H7 (cell line): Measurements from ENCODE around the gene ONECUT2. TPM values are rescaled to one million over a fixed set of nuclear protein-coding genes. Genes with fewer than 3 reads are reported as not detected.
"Not testable (repeated sequence)": the region's sequence is repeated elsewhere in the genome, so short reads cannot be mapped to it uniquely, and the experiment has no call there.

Source experiments
- DNase-seq: peaks from one replicate; pipeline ENCODE4 v3.0.0; 2012
- H3K27me3 ChIP-seq: 2 replicates; pipeline ENCODE4 v1.6.0; 2011; ENCODE audit warnings: mild to moderate bottlenecking, low read length; ENCODE audit not compliant: control insufficient read depth, insufficient read depth
- H3K36me3 ChIP-seq: replicated peaks from 2 replicates; pipeline ENCODE4 v1.5.1; 2011; ENCODE audit warnings: low read length; ENCODE audit not compliant: control insufficient read depth, insufficient read depth
- H3K4me3 ChIP-seq: 2 replicates; pipeline ENCODE4 v1.5.1; 2011; ENCODE audit warnings: low read depth, mild to moderate bottlenecking, control low read depth, low read length, moderate library complexity; ENCODE audit not compliant: insufficient read depth
- total RNA-seq: library from RNA; depleted of rRNA; stranded (reverse); fragments of >200 nt; shearing (Covaris generic); gene quantifications from 2 replicates; pipeline ENCODE4 v1.2.3, GENCODE V29; 2014

The ONECUT2 gene
- total RNA-seq, 1 experiment from 2014 or later = 0.62 TPM

GRCh38 chr18:57518533-57518932 lies 83.4 kb downstream of the ONECUT2 start:
- Histone ChIP-seq H3K27me3 (no peaks in the 10 kb centered on the region), H3K36me3 (no peaks in the 10 kb centered on the region), H3K4me3 (no peak overlapping the region)
- no peak for DNase-seq

GRCh38 chr18:57519668-57520424 lies 84.7 kb downstream of the ONECUT2 start:
- DNase-seq = no peak
- no peaks in the 10 kb centered on the region for H3K36me3 ChIP-seq
- H3K4me3 ChIP-seq = no peak overlapping the region
- no peaks in the 10 kb centered on the region for H3K27me3 ChIP-seq

DNA sequence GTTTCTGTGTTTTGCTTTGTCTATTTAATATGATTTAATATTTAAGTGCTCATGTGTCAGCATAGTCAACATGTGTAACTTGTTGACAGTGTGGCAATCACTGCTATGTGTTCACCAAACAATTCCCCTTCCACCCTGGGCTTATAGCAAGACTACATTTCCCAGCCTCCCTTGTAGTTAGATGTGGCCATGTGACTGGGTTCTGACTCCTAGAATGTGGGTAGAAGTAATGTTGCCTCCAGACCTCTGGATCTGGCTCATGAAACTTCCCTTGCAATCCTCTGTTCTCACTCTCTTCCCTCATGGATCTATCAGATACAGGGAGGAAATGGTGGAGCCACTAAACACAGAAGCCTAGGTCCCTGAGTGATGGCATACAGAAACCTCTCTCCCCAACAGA lies 87.2 kb downstream of the ONECUT2 start:
- not testable (repeated sequence) for H3K27me3 ChIP-seq, H3K4me3 ChIP-seq, H3K36me3 ChIP-seq, DNase-seq

DNA sequence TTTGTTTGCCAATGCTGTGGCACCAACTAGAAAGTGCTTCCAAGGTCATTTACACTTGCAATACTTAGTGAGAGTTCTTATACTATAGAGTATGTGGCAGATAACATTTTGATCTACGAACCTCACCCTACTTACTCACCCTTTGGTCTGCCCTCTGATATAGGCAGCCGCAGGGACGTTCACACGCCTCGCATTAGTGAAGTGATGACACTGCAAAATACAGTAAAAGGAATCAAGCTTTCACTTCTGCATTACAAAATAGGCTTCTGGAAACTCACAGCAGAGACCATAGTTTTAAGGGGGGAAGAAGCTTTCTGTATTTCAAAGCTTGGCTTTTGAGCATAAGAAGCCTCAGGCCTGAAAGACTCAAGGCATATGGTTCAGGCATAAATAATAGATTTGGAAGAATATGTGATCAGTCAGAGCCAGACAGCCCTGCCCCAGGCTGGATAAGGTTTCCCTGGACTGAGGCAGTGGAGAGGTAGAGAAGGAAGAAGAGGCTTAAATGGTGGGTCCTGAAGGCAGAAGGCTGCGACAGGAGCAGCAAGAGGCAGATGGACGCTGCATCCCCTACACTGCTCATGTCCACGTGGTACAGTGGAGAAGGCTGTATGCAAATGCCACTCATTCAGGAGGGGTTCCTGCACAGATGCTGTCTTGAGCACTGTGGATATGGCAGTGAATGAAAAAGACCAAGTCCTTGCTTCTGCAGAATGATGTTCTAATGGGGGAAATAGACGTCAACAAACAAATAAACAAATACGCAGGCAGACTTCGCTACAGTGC lies 88.2 kb downstream of the ONECUT2 start:
- no peak for DNase-seq
- H3K27me3 ChIP-seq = no peaks in the 10 kb centered on the region

DNA sequence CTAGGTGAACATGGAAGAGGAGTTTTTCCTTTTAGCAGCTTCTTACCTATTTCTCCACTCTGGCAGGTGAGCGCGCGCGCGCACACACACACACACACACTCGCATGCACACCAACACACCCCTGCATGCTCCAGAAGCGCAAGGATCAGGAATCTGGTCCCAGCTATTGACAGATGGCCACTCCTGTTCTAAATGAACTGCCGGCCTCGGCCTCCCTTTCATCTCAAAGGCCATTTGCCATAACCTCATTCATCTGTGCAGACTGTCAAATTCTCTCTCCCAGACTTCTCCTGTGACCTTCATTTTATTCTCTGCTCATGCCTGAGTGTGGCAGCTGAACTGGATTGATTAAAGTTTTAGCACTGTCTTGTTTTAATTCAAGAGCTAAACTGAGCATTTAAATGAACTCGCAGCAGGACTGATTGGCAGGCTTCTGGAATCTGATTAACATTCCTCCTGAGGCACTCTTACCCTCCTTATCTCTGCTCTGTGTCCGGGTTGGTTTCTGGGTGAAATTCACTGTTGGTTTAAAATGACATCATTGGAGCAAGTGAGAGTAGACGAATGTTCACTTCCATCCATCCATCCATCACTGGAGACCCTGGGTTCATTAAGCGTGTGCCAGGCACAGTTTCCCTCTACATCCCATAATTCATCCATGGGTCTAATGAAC lies 92.5 kb downstream of the ONECUT2 start:
- Histone ChIP-seq H3K36me3 (no peaks in the 10 kb centered on the region), H3K27me3 (no peaks in the 10 kb centered on the region), H3K4me3 (no peak overlapping the region)
- DNase-seq = no peak

More for the DNA sequence above, 88.2 kb downstream of the ONECUT2 start:
- no peaks in the 10 kb centered on the region for H3K36me3 ChIP-seq
- no peak overlapping the region for H3K4me3 ChIP-seq

DNA sequence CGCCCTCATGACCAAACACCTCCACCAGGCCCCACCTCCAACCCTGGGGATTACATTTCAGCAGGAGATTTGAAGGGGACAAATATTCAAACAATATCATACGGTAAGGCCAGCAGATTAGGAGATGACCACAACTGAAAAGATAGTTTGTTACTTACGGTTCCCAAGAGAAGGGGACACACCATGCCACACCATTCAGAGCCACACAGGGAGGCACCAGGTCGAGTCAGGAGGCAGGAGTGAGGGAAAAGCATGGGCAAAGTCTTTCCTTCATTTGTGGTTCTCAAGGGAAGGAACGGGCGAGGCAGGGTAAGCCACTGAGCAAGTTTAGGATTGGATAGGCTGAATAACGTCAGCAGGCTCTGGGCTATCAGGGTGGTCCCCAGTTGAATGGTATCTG lies 94.0 kb downstream of the ONECUT2 start:
- no peaks in the 10 kb centered on the region for H3K36me3 ChIP-seq
- no peak for DNase-seq
- H3K27me3 ChIP-seq = no peaks in the 10 kb centered on the region
- H3K4me3 ChIP-seq = no peak overlapping the region

DNA sequence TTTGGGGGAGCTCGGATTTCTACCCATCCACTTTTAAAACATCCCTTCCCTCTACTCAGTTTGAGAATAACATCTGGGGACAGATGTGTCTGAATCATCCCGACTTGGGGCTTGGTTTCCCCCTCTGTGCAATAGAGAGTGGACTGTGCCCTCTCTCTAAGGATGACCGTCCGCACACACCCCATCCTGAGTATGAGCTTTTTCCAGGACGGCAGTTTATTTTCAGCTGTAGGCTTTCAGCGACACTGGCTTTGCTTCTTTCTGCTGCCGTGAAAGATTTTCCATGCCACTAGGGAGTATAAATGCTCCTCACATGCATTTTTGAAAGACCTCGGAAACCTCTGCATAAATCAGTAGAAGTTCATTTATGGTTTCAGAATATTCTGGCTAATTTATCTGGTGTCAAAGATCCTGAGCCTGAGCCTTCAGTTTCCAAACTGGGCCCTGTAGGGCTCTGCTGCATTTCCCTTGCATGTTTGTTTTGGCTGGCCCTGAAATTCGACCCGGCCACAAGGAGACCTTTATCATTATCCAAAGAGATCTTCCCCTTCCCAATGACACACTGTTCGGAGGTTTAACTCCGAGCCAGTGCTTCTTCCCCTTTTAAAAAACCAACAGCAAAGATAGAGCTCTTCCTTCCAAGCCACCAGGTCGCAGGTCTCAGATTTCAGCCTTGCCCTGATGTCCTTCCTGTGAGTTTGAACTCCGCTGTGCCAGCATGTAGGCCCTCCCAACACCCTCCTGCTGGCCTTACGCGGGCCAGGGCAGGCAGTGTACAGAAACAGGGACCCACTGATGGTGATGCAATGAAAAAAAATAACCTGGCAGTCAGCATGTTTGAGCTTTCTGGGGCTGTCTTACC lies 98.1 kb downstream of the ONECUT2 start:
- DNase-seq = peak; percentile 8
- Histone ChIP-seq H3K4me3 (no peak overlapping the region), H3K36me3 (no peaks in the 10 kb centered on the region)

DNA sequence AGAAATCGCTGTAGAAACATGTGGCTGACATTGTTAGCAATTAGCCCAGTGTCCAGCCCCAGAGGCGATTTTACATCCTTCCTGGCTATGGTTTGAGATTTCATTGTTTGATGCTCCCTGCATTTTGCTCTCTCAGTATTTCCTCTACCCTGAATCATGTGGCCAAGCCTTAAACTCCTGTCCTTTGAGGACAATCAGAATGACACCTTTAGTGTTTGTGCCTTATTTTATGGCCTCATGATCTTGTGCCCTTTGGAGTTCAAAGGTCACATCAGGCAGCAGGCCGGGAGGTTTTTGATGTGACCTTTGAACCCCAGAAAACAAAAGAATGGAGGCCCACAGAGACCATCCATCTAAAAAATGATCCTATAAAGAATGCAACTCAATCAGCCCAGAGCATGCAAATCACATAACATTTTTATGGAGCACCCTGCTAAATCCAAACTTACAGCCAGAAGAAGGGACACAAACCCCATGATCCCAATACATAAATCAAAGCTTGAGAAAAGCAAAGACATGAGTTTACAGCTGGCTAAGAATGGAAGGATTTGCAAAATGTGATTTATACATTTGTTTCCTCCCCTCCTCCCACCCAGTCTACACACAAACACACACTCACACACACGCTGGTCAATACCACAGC lies 98.8 kb downstream of the ONECUT2 start:
- H3K4me3 ChIP-seq = no peak overlapping the region
- DNase-seq = no peak
- H3K36me3 ChIP-seq = no peaks in the 10 kb centered on the region
- no peaks in the 10 kb centered on the region for H3K27me3 ChIP-seq

More for the DNA sequence above, 98.1 kb downstream of the ONECUT2 start:
- no peaks in the 10 kb centered on the region for H3K27me3 ChIP-seq

GRCh38 chr18:57534511-57534909 lies 99.3 kb downstream of the ONECUT2 start:
- DNase-seq = no peak
- no peaks in the 10 kb centered on the region for H3K27me3 ChIP-seq
- no peaks in the 10 kb centered on the region for H3K36me3 ChIP-seq
- no peak overlapping the region for H3K4me3 ChIP-seq

- Histone ChIP-seq H3K36me3 (no peaks in the 10 kb centered on the region), H3K27me3 (no peaks in the 10 kb centered on the region), H3K4me3 (no peak overlapping the region)
- DNase-seq = no peak
Observed at GRCh38 chr18:57538614-57539013, 103.4 kb downstream of the ONECUT2 start.

DNA sequence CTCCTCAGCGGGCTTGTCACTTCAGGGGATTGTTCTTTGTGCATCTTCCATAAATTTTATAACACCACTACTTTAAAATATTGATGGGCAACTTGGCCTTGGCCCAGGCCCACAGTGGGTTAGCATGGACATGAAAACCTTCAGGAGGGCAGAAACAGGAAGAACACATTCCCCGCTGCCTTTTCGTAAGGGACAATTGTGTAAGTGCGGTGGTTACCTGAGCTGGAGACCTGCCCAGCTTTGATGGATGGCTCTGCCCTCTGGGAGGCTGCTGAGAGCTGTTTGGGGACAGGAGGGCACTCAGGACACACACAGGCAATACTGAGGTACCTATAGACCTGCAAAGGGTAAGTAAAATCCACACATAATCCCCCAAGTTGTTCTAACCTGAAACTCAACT lies 104.5 kb downstream of the ONECUT2 start:
- H3K4me3 ChIP-seq = no peak overlapping the region
- no peak for DNase-seq
- no peaks in the 10 kb centered on the region for H3K27me3 ChIP-seq
- H3K36me3 ChIP-seq = no peaks in the 10 kb centered on the region
